Activated CD4-positive, alpha-beta T cell treated with anti-CD3 and anti-CD28 coated beads, Interleukin-2, amount 50 U/mL, for 48 hours (primary cell): ENCODE data around the gene GBA3.

Experiments
- DNase-seq, 2 experiments: peaks; one replicate each; pipeline ENCODE4 v3.0.0-alpha.2; 2020

The GBA3 gene

GRCh38 chr4:22787753-22788375 is 95.1 kb downstream of the GBA3 start:
- no peak for DNase-seq

- DNase-seq, result no peak
These were observed 97.9 kb downstream of the GBA3 start for GRCh38 chr4:22790631-22791030.

GRCh38 chr4:22794732-22795131 is 102.0 kb downstream of the GBA3 start:
- DNase-seq, result no peak

DNA sequence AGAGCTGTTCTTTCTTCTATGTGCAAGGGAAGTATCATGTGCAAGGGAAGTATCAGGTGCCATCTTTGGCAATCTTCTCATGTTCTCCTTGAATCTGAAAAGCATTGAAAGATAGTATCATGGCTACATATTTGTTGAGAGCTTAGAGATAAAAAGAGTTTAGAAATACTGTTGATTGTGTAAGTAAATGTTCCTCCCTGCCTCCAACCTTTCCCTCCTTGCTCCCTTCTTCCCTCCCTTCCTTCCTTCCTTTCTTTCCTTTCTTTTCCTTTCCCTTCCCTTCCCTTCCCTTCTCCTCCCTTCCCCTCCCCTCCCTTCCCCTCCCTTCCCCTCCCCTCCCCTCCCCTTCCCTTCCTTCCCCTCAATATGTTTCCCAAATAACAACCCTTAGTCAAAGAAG is 108.7 kb downstream of the GBA3 start:
- no peak for DNase-seq

- DNase-seq, result no peak
These were observed 110.1 kb downstream of the GBA3 start for GRCh38 chr4:22802876-22803275.

GRCh38 chr4:22803512-22803911 is 110.8 kb downstream of the GBA3 start:
- DNase-seq, result no peak

GRCh38 chr4:22814906-22815305 is 122.2 kb downstream of the GBA3 start:
- DNase-seq, result no peak

DNA sequence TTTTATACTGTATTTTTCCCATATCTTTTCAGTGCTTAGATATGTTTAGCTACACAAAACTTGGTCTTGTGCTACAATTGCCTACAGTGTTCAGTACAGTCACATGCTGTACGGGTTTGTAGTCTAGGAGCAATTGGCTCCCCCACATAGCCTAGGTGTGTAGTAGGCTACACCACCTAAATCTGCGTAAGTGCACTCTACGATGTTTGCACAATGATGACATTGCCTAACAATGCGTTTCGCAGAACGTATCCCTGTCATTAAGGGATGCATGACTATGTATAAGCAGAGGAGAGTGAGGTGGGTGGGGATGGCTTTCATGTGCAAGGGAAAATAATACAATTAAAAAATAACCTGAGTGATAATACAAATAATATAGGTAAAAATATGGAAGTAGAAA is 131.4 kb downstream of the GBA3 start:
- no peak for DNase-seq

DNA sequence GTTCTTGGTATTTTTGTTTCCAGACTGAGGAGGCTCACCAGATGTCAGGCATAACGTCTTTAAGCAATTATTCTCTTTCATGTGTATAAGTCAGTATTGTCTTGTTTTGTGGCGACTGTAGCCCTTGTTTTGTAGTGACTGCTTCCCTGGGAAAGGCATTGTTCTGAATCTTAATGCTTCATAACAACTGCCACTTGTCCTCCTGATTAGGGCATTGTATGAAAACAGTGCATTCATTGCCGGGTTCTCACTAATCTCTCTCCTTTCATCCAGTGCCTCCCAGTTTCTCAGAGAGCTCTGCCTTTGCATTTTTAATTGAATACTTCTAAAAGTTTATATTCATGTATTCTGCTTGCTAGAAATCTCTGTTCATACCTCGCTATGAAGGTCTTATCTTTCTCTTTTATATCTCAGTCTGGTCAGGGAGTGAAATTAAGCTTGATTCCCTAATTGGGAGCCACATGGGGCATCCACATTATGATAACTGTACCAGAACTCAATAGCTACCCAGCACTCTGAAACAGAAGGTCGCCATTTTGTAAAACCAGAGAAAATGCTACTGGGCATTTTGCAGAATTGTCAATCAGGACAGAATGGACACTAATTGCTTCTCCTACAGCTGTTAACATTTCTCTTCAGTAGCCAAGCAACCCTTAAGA is 149.8 kb downstream of the GBA3 start:
- DNase-seq, result no peak

- DNase-seq, result no peak
These were observed 155.6 kb downstream of the GBA3 start for GRCh38 chr4:22848332-22848731.

GRCh38 chr4:22850055-22850454 is 157.3 kb downstream of the GBA3 start:
- DNase-seq, result no peak

- no peak for DNase-seq
These were observed 157.9 kb downstream of the GBA3 start for GRCh38 chr4:22850630-22851029.

GRCh38 chr4:22857411-22857810 is 164.7 kb downstream of the GBA3 start:
- DNase-seq, result no peak

GRCh38 chr4:22859318-22859717 is 166.6 kb downstream of the GBA3 start:
- no peak for DNase-seq
